ENCODE measurements around the gene RPUSD2. TPM values are rescaled to one million over a fixed set of nuclear protein-coding genes. Genes with fewer than 3 reads are reported as not detected.

The RPUSD2 gene
- total RNA-seq, 1 donor from 2014 or later, result 19.5 TPM

GRCh38 chr15:40598672-40599071 lies 29.6 kb downstream of the RPUSD2 start:
- Mint-ChIP-seq H3K27me3 (ENCODE audit: insufficient read depth) (peaks cover under 1% of the 10 kb centered on the region), H3K4me1 (ENCODE audit: low read depth) (peaks cover 29% of the 10 kb centered on the region), H3K4me3 (no peak overlapping the region), H3K9me3 (no peaks in the 10 kb centered on the region), H3K27ac (no peak overlapping the region), H3K36me3 (ENCODE audit: low read depth) (peaks cover 3% of the 10 kb centered on the region)
- DNase-seq (ENCODE audit: low spot score), result no peak
- intact Hi-C loops (cut with micrococcal nuclease), result no loop called here

GRCh38 chr15:40600956-40601355 lies 31.9 kb downstream of the RPUSD2 start:
- H3K4me1 Mint-ChIP-seq (ENCODE audit: low read depth), result peaks cover 17% of the 10 kb centered on the region
- no peaks in the 10 kb centered on the region for H3K9me3 Mint-ChIP-seq
- H3K36me3 Mint-ChIP-seq (ENCODE audit: low read depth), result peaks cover 5% of the 10 kb centered on the region
- no peak overlapping the region for H3K27ac Mint-ChIP-seq
- intact Hi-C loops (cut with micrococcal nuclease), result no loop called here
- DNase-seq (ENCODE audit: low spot score), result no peak
- no peaks in the 10 kb centered on the region for H3K27me3 Mint-ChIP-seq (ENCODE audit: insufficient read depth)
- no peak overlapping the region for H3K4me3 Mint-ChIP-seq

GRCh38 chr15:40603935-40604334 lies 34.8 kb downstream of the RPUSD2 start:
- H3K4me1 Mint-ChIP-seq (ENCODE audit: low read depth), result peaks cover 9% of the 10 kb centered on the region
- no peak overlapping the region for H3K4me3 Mint-ChIP-seq
- H3K9me3 Mint-ChIP-seq, result no peaks in the 10 kb centered on the region
- no peak overlapping the region for H3K27ac Mint-ChIP-seq
- H3K27me3 Mint-ChIP-seq (ENCODE audit: insufficient read depth), result no peaks in the 10 kb centered on the region
- no peak for DNase-seq (ENCODE audit: low spot score)
- H3K36me3 Mint-ChIP-seq (ENCODE audit: low read depth), result peaks cover 13% of the 10 kb centered on the region
- intact Hi-C loops (cut with micrococcal nuclease), result no loop called here

GRCh38 chr15:40613080-40613479 lies 44.0 kb downstream of the RPUSD2 start:
- Mint-ChIP-seq H3K36me3 (ENCODE audit: low read depth) (peaks cover 19% of the 10 kb centered on the region), H3K9me3 (no peaks in the 10 kb centered on the region), H3K27me3 (ENCODE audit: insufficient read depth) (no peaks in the 10 kb centered on the region), H3K27ac (no peak overlapping the region), H3K4me1 (ENCODE audit: low read depth) (no peaks in the 10 kb centered on the region), H3K4me3 (no peak overlapping the region)
- no peak for DNase-seq (ENCODE audit: low spot score)
- intact Hi-C loops (cut with micrococcal nuclease), result no loop called here

- H3K4me3 Mint-ChIP-seq, result no peak overlapping the region
- DNase-seq (ENCODE audit: low spot score), result no peak
- H3K27ac Mint-ChIP-seq, result no peak overlapping the region
- H3K4me1 Mint-ChIP-seq (ENCODE audit: low read depth), result no peaks in the 10 kb centered on the region
- intact Hi-C loops (cut with micrococcal nuclease), result no loop called here
- H3K36me3 Mint-ChIP-seq (ENCODE audit: low read depth), result peaks cover 40% of the 10 kb centered on the region
- H3K9me3 Mint-ChIP-seq, result no peaks in the 10 kb centered on the region
- no peaks in the 10 kb centered on the region for H3K27me3 Mint-ChIP-seq (ENCODE audit: insufficient read depth)
These were observed 48.9 kb downstream of the RPUSD2 start for GRCh38 chr15:40618023-40618422.

- H3K36me3 Mint-ChIP-seq (ENCODE audit: low read depth), result peaks cover 43% of the 10 kb centered on the region
- intact Hi-C loops (cut with micrococcal nuclease), result no loop called here
These were observed 49.8 kb downstream of the RPUSD2 start for GRCh38 chr15:40618906-40619305.

GRCh38 chr15:40623361-40623760 lies 54.3 kb downstream of the RPUSD2 start:
- no peak overlapping the region for H3K4me3 Mint-ChIP-seq
- no peaks in the 10 kb centered on the region for H3K27me3 Mint-ChIP-seq (ENCODE audit: insufficient read depth)
- H3K9me3 Mint-ChIP-seq, result no peaks in the 10 kb centered on the region
- peaks cover 36% of the 10 kb centered on the region for H3K36me3 Mint-ChIP-seq (ENCODE audit: low read depth)
- DNase-seq (ENCODE audit: low spot score), result no peak
- no peaks in the 10 kb centered on the region for H3K4me1 Mint-ChIP-seq (ENCODE audit: low read depth)
- H3K27ac Mint-ChIP-seq, result no peak overlapping the region
- intact Hi-C loops (cut with micrococcal nuclease), result loop anchor here (5.0 kb wide), 1 partner anchor 1199 kb away; no protein-coding TSS in a partner anchor

More at GRCh38 chr15:40618906-40619305, 49.8 kb downstream of the RPUSD2 start:
- H3K9me3 Mint-ChIP-seq, result no peaks in the 10 kb centered on the region
- DNase-seq (ENCODE audit: low spot score), result no peak
- no peak overlapping the region for H3K27ac Mint-ChIP-seq
- no peaks in the 10 kb centered on the region for H3K27me3 Mint-ChIP-seq (ENCODE audit: insufficient read depth)
- no peaks in the 10 kb centered on the region for H3K4me1 Mint-ChIP-seq (ENCODE audit: low read depth)
- no peak overlapping the region for H3K4me3 Mint-ChIP-seq

Other genes starting within 250 kb of the RPUSD2 start
- gene INAFM2, start 245.6 kb upstream of the RPUSD2 start, total RNA-seq, result 19.2 and 25.1 TPM in 2 replicates
- 0.21 and 0.24 TPM in 2 replicates for gene CCDC9B, start 228.4 kb upstream of the RPUSD2 start, total RNA-seq
- gene PHGR1, start 218.3 kb upstream of the RPUSD2 start, total RNA-seq, result not detected in 2 replicates
- gene DISP2, start 211.1 kb upstream of the RPUSD2 start, total RNA-seq, result 0.02 and 0.54 TPM in 2 replicates
- 48.4 and 52.1 TPM in 2 replicates for gene KNSTRN, start 186.6 kb upstream of the RPUSD2 start, total RNA-seq
- gene IVD, start 163.5 kb upstream of the RPUSD2 start, total RNA-seq, result 59.6 and 65.2 TPM in 2 replicates
- 26.5 and 26.9 TPM in 2 replicates for gene BAHD1, start 128.3 kb upstream of the RPUSD2 start, total RNA-seq
- gene CHST14, start 98.3 kb upstream of the RPUSD2 start, total RNA-seq, result 9.7 and 10.2 TPM in 2 replicates
- gene CCDC32, start 4.3 kb upstream of the RPUSD2 start, total RNA-seq, result 28.4 and 36.9 TPM in 2 replicates
- 21.6 and 22.4 TPM in 2 replicates for gene KNL1, start 24.9 kb downstream of the RPUSD2 start, total RNA-seq
- gene RAD51, start 125.9 kb downstream of the RPUSD2 start, total RNA-seq, result 62.0 and 62.4 TPM in 2 replicates
- 39.0 and 42.2 TPM in 2 replicates for gene RMDN3, start 186.0 kb downstream of the RPUSD2 start, total RNA-seq
- gene GCHFR, start 194.8 kb downstream of the RPUSD2 start, total RNA-seq, result 31.3 and 35.7 TPM in 2 replicates
- 0.36 and 0.37 TPM in 2 replicates for gene C15orf62, start 200.7 kb downstream of the RPUSD2 start, total RNA-seq
- 36.2 and 38.6 TPM in 2 replicates for gene ZFYVE19, start 237.8 kb downstream of the RPUSD2 start, total RNA-seq
- gene DNAJC17, start 238.2 kb downstream of the RPUSD2 start, total RNA-seq, result 52.5 and 54.1 TPM in 2 replicates

All from activated T-helper 1 cell treated with anti-CD3 and anti-CD28 coated beads, Interleukin-12 subunit alpha, Interleukin-12 subunit beta, Interleukin-2, Interleukin-4 antibody, amounts not matched to agents 30 ng/mL and 10 ng/mL and 1 ng/mL, durations not matched to agents 14 hours and 24 hours and 36 hours (primary cell).